ENCODE measurements around the gene TRIM36.

The TRIM36 gene

DNA sequence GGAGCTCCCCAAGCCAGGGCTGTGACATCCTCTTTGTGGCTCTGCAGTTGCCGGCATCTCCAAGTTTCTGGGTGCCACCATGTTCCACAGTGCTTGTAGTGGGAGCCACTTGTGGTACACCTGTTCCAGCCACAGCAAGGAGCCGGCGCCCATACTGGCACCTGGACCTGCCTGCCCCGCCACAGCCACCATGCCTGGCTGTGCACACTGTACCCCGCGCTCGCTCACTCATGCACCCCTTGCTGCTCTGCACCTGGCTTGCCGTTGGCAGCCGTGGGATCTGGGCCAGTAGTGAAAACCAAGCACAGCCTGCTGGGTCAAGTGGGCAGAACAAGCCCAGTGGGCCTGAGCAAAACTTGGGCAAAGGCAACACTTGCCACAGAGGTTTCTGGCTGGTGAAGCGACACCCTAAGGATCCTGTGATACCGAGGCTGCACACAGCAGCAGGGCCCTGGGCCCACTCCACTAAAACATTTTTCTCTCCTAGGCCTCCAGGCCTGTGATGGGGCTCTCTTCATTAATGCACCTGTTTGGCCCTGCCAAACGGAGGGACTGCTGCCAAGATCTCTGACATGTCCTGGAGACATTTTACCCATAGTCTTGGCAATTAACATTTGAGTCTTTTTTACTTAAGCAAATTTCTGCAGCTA is 2.8 kb downstream of the TRIM36 start:
- Histone ChIP-seq H3K36me3 (ENCODE audit: control insufficient read depth, insufficient read depth, low read length) (peaks cover 20% of the 10 kb centered on the region), H3K27ac (ENCODE audit: insufficient read depth, low read depth, low read length, poor library complexity, severe bottlenecking) (no peak overlapping the region), H3K27me3 (ENCODE audit: control insufficient read depth, insufficient read depth, low read length, poor library complexity, severe bottlenecking) (peaks cover 20% of the 10 kb centered on the region), H3K9me3 (ENCODE audit: control insufficient read depth, low read length) (peaks cover 4% of the 10 kb centered on the region), H3K4me1 (ENCODE audit: control insufficient read depth, insufficient read depth, low read length) (peaks cover 7% of the 10 kb centered on the region), H3K4me3 (ENCODE audit: insufficient read depth, low read depth, low read length) (no peak overlapping the region)
- WGBS, 2 experiments = 94 to 95% methylated on average over 12 of the region's 12 CpGs

GRCh38 chr5:115165790-115166189 is 3.9 kb downstream of the TRIM36 start:
- H3K36me3 ChIP-seq (ENCODE audit: control insufficient read depth, insufficient read depth, low read length) = peaks cover 20% of the 10 kb centered on the region
- H3K9me3 ChIP-seq (ENCODE audit: control insufficient read depth, low read length) = peaks cover 4% of the 10 kb centered on the region
- H3K4me3 ChIP-seq (ENCODE audit: insufficient read depth, low read depth, low read length) = no peak overlapping the region
- 94 to 97% methylated on average over 5 of the region's 5 CpGs for WGBS, 2 experiments
- H3K4me1 ChIP-seq (ENCODE audit: control insufficient read depth, insufficient read depth, low read length) = peaks cover 3% of the 10 kb centered on the region
- no peak overlapping the region for H3K27ac ChIP-seq (ENCODE audit: insufficient read depth, low read depth, low read length, poor library complexity, severe bottlenecking)
- H3K27me3 ChIP-seq (ENCODE audit: control insufficient read depth, insufficient read depth, low read length, poor library complexity, severe bottlenecking) = peaks cover 9% of the 10 kb centered on the region

GRCh38 chr5:115160975-115161475 is 8.7 kb downstream of the TRIM36 start:
- peaks cover 4% of the 10 kb centered on the region for H3K9me3 ChIP-seq (ENCODE audit: control insufficient read depth, low read length)
- no peak overlapping the region for H3K27ac ChIP-seq (ENCODE audit: insufficient read depth, low read depth, low read length, poor library complexity, severe bottlenecking)
- H3K27me3 ChIP-seq (ENCODE audit: control insufficient read depth, insufficient read depth, low read length, poor library complexity, severe bottlenecking) = no peaks in the 10 kb centered on the region
- H3K4me1 ChIP-seq (ENCODE audit: control insufficient read depth, insufficient read depth, low read length) = no peaks in the 10 kb centered on the region
- H3K4me3 ChIP-seq (ENCODE audit: insufficient read depth, low read depth, low read length) = no peak overlapping the region
- peaks cover 15% of the 10 kb centered on the region for H3K36me3 ChIP-seq (ENCODE audit: control insufficient read depth, insufficient read depth, low read length)
- WGBS, 2 experiments = 96 to 97% methylated on average over 3 of the region's 3 CpGs

DNA sequence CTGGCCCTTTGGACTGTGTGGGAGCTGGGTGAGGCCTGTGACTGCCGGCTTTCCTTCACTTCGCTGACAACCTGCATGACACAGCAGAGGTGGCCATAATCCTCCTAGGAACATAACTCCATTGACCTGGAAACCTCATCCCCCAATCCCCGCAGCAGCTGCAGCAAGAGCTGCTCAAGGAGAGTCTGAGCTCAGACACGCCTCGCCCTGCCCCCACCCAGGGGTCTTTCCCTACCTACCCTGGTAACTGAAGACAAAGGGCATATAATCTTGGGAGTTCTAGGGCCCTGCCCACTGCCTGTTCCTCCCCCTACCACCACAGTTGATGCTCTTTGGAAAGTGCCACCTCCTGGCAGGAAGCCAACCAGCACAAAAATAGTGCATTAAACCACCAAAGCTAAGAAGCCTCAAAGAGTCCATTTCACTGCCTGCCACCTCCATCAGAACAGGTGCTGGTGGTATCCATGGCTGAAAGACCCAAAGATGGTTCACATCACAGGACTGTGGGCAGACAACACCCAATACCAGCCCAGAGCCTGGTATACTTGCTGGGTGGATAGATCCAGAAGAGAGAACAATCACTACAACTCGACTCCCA is 18.4 kb downstream of the TRIM36 start:
- H3K4me1 ChIP-seq (ENCODE audit: control insufficient read depth, insufficient read depth, low read length) = no peaks in the 10 kb centered on the region
- H3K9me3 ChIP-seq (ENCODE audit: control insufficient read depth, low read length) = no peaks in the 10 kb centered on the region
- no peaks in the 10 kb centered on the region for H3K36me3 ChIP-seq (ENCODE audit: control insufficient read depth, insufficient read depth, low read length)
- no peak overlapping the region for H3K4me3 ChIP-seq (ENCODE audit: insufficient read depth, low read depth, low read length)
- H3K27ac ChIP-seq (ENCODE audit: insufficient read depth, low read depth, low read length, poor library complexity, severe bottlenecking) = no peak overlapping the region
- WGBS, 2 experiments = 87 to 89% methylated on average over 6 of the region's 6 CpGs
- no peaks in the 10 kb centered on the region for H3K27me3 ChIP-seq (ENCODE audit: control insufficient read depth, insufficient read depth, low read length, poor library complexity, severe bottlenecking)

- H3K27me3 ChIP-seq (ENCODE audit: control insufficient read depth, insufficient read depth, low read length, poor library complexity, severe bottlenecking) = no peaks in the 10 kb centered on the region
- H3K4me3 ChIP-seq (ENCODE audit: insufficient read depth, low read depth, low read length) = no peak overlapping the region
- no peak overlapping the region for H3K27ac ChIP-seq (ENCODE audit: insufficient read depth, low read depth, low read length, poor library complexity, severe bottlenecking)
- WGBS, 2 experiments = 87 to 91% methylated on average over 5 of the region's 5 CpGs
- H3K9me3 ChIP-seq (ENCODE audit: control insufficient read depth, low read length) = no peaks in the 10 kb centered on the region
- H3K4me1 ChIP-seq (ENCODE audit: control insufficient read depth, insufficient read depth, low read length) = no peaks in the 10 kb centered on the region
- H3K36me3 ChIP-seq (ENCODE audit: control insufficient read depth, insufficient read depth, low read length) = no peaks in the 10 kb centered on the region
Measured at GRCh38 chr5:115150512-115150911, 19.2 kb downstream of the TRIM36 start.

DNA sequence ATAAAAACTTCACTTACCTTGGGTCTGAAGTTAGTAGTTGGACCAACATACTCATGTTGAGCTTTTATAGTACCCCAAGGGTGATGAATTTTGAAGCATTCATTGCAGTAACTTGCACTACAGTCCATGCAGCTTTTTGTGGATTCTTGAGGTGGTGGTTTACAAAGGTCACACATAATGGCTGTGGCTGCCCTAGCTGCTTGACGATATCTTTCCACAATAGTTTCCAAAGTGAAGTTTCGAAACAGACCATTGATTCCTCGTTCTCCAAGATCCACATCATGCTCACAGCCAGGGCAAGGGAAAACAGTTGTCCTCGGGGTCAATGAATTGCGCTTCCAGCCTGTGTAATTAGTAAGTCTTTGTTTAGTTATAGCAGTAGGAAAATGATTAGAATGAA is 22.7 kb downstream of the TRIM36 start:
- H3K27me3 ChIP-seq (ENCODE audit: control insufficient read depth, insufficient read depth, low read length, poor library complexity, severe bottlenecking) = no peaks in the 10 kb centered on the region
- H3K4me3 ChIP-seq (ENCODE audit: insufficient read depth, low read depth, low read length) = no peak overlapping the region
- 93 to 94% methylated on average over 5 of the region's 5 CpGs for WGBS, 2 experiments
- H3K36me3 ChIP-seq (ENCODE audit: control insufficient read depth, insufficient read depth, low read length) = no peaks in the 10 kb centered on the region
- H3K9me3 ChIP-seq (ENCODE audit: control insufficient read depth, low read length) = no peaks in the 10 kb centered on the region
- H3K4me1 ChIP-seq (ENCODE audit: control insufficient read depth, insufficient read depth, low read length) = no peaks in the 10 kb centered on the region
- H3K27ac ChIP-seq (ENCODE audit: insufficient read depth, low read depth, low read length, poor library complexity, severe bottlenecking) = no peak overlapping the region

- no peaks in the 10 kb centered on the region for H3K36me3 ChIP-seq (ENCODE audit: control insufficient read depth, insufficient read depth, low read length)
- no peaks in the 10 kb centered on the region for H3K4me1 ChIP-seq (ENCODE audit: control insufficient read depth, insufficient read depth, low read length)
- H3K9me3 ChIP-seq (ENCODE audit: control insufficient read depth, low read length) = no peaks in the 10 kb centered on the region
- H3K27me3 ChIP-seq (ENCODE audit: control insufficient read depth, insufficient read depth, low read length, poor library complexity, severe bottlenecking) = no peaks in the 10 kb centered on the region
- no peak overlapping the region for H3K27ac ChIP-seq (ENCODE audit: insufficient read depth, low read depth, low read length, poor library complexity, severe bottlenecking)
- WGBS, 2 experiments = 100% methylated on average over 1 of the region's 2 CpGs; no CpG with 5 or more reads in 1 of the 2 experiments
- no peak overlapping the region for H3K4me3 ChIP-seq (ENCODE audit: insufficient read depth, low read depth, low read length)
Measured at GRCh38 chr5:115136294-115136693, 33.4 kb downstream of the TRIM36 start.

GRCh38 chr5:115132465-115132864 is 37.2 kb downstream of the TRIM36 start:
- H3K9me3 ChIP-seq (ENCODE audit: control insufficient read depth, low read length) = no peaks in the 10 kb centered on the region
- H3K4me3 ChIP-seq (ENCODE audit: insufficient read depth, low read depth, low read length) = no peak overlapping the region
- H3K4me1 ChIP-seq (ENCODE audit: control insufficient read depth, insufficient read depth, low read length) = no peaks in the 10 kb centered on the region
- no peaks in the 10 kb centered on the region for H3K27me3 ChIP-seq (ENCODE audit: control insufficient read depth, insufficient read depth, low read length, poor library complexity, severe bottlenecking)
- peaks cover 7% of the 10 kb centered on the region for H3K36me3 ChIP-seq (ENCODE audit: control insufficient read depth, insufficient read depth, low read length)
- no peak overlapping the region for H3K27ac ChIP-seq (ENCODE audit: insufficient read depth, low read depth, low read length, poor library complexity, severe bottlenecking)
- 82 to 93% methylated on average over 2 of the region's 2 CpGs for WGBS, 2 experiments

DNA sequence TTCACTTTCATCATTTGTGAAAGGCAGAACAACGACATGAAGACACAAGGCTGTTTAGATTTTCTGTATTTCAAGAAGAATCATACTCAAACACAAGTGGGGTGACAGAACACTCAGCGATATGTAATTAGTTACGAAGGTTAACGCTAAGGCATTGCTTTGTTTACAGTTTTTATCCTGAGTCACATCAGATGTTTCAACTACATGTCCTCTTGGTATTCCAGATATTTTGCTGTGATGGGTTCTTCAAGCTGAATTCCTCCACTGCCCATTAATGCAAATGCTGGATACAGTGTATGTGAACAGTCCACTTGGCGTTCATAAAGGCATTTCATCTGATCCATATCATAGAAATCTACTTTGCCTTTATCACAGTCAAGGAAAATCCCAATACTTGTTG is 43.4 kb downstream of the TRIM36 start:
- Histone ChIP-seq H3K36me3 (ENCODE audit: control insufficient read depth, insufficient read depth, low read length) (peaks cover 7% of the 10 kb centered on the region), H3K27ac (ENCODE audit: insufficient read depth, low read depth, low read length, poor library complexity, severe bottlenecking) (no peak overlapping the region), H3K9me3 (ENCODE audit: control insufficient read depth, low read length) (no peaks in the 10 kb centered on the region), H3K4me3 (ENCODE audit: insufficient read depth, low read depth, low read length) (no peak overlapping the region), H3K4me1 (ENCODE audit: control insufficient read depth, insufficient read depth, low read length) (no peaks in the 10 kb centered on the region), H3K27me3 (ENCODE audit: control insufficient read depth, insufficient read depth, low read length, poor library complexity, severe bottlenecking) (no peaks in the 10 kb centered on the region)
- 94 to 96% methylated on average over 5 of the region's 5 CpGs for WGBS, 2 experiments

- 89 to 100% methylated on average over 1 of the region's 1 CpG for WGBS, 2 experiments
Measured at GRCh38 chr5:115124741-115125140, 45.0 kb downstream of the TRIM36 start.

More at GRCh38 chr5:115124741-115125140, 45.0 kb downstream of the TRIM36 start:
- Histone ChIP-seq H3K4me3 (ENCODE audit: insufficient read depth, low read depth, low read length) (no peak overlapping the region), H3K9me3 (ENCODE audit: control insufficient read depth, low read length) (no peaks in the 10 kb centered on the region), H3K36me3 (ENCODE audit: control insufficient read depth, insufficient read depth, low read length) (no peaks in the 10 kb centered on the region), H3K27ac (ENCODE audit: insufficient read depth, low read depth, low read length, poor library complexity, severe bottlenecking) (no peak overlapping the region), H3K4me1 (ENCODE audit: control insufficient read depth, insufficient read depth, low read length) (no peaks in the 10 kb centered on the region), H3K27me3 (ENCODE audit: control insufficient read depth, insufficient read depth, low read length, poor library complexity, severe bottlenecking) (no peaks in the 10 kb centered on the region)
